ENCODE data around the gene SQSTM1. TPM values are rescaled to one million over a fixed set of nuclear protein-coding genes. Genes with fewer than 3 reads are reported as not detected.

SQSTM1 gene
- total and polyA plus RNA-seq, 9 of the 15 experiments (the other 6 are each of a cell fraction or from before 2014, with no cell fraction given), result 5.6 to 148 (median 64.0) TPM

DNA sequence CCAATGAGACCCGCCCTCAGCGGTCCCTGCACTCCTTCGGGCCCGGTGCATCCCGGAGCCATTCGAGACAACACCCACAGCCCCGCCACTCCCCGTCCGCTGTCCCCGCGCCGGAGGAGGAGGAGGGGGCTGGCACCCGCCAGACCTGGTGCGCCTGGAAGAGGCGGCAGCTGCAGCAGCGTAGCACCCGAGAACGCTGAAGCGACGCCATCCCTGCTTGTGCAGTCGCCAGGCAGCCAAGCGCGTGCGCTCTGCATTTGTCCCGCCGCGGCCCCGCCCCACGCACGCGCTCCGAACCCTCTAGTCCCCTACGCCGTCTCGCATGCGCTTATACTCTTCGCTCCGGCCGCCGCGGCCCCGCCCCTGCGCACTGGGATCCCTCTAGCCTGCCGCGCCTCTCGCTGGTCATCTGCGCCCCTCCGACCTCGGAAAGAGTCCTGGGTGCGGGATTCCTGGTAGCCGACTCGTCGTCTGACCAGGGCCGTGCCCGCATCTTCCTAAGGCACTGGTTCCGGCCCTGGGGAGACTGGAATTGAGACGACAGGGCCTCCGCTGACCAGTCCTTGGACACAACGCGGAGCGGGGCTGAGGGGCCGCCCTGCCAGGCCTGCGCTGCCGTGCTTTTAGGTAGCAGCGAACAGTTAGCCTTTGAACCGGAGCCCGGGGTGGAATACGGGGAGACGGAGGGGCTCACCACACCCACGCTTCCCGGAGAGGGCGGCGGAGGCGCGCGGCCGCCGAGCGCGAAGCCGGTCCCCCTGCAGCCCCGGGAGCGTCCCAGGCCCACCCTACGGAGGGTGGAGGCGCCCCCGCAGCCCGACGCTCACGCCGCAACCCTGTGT is 38.1 kb downstream of the SQSTM1 start, which contains the start of gene MRNIP (continued):
- TF ChIP-seq, protein P1, sequence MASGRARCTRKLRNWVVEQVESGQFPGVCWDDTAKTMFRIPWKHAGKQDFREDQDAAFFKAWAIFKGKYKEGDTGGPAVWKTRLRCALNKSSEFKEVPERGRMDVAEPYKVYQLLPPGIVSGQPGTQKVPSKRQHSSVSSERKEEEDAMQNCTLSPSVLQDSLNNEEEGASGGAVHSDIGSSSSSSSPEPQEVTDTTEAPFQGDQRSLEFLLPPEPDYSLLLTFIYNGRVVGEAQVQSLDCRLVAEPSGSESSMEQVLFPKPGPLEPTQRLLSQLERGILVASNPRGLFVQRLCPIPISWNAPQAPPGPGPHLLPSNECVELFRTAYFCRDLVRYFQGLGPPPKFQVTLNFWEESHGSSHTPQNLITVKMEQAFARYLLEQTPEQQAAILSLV (tag; IDR thresholded peaks at IDR 0.05), result no peak
- no peak for TF ChIP-seq RFX7 (CRISPR knock-in tag; IDR thresholded peaks at IDR 0.05)
- no peak for TF ChIP-seq NCOA6 (IDR thresholded peaks at IDR 0.05)
- no peak for TF ChIP-seq ZNF696 (CRISPR knock-in tag; conservative IDR thresholded peaks at IDR 0.05)
- TF ChIP-seq, protein P2, sequence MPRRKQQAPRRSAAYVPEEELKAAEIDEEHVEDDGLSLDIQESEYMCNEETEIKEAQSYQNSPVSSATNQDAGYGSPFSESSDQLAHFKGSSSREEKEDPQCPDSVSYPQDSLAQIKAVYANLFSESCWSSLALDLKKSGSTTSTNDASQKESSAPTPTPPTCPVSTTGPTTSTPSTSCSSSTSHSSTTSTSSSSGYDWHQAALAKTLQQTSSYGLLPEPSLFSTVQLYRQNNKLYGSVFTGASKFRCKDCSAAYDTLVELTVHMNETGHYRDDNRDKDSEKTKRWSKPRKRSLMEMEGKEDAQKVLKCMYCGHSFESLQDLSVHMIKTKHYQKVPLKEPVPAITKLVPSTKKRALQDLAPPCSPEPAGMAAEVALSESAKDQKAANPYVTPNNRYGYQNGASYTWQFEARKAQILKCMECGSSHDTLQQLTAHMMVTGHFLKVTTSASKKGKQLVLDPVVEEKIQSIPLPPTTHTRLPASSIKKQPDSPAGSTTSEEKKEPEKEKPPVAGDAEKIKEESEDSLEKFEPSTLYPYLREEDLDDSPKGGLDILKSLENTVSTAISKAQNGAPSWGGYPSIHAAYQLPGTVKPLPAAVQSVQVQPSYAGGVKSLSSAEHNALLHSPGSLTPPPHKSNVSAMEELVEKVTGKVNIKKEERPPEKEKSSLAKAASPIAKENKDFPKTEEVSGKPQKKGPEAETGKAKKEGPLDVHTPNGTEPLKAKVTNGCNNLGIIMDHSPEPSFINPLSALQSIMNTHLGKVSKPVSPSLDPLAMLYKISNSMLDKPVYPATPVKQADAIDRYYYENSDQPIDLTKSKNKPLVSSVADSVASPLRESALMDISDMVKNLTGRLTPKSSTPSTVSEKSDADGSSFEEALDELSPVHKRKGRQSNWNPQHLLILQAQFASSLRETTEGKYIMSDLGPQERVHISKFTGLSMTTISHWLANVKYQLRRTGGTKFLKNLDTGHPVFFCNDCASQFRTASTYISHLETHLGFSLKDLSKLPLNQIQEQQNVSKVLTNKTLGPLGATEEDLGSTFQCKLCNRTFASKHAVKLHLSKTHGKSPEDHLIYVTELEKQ (CRISPR knock-in tag; IDR thresholded peaks at IDR 0.05), result no peak
- no peak for TF ChIP-seq FOXA1 (IDR thresholded peaks at IDR 0.05; ENCODE audit: borderline replicate concordance)
- 0 out of 2 replicates have a peak, but pooled peaks have one; percentile 65 for TF ChIP-seq CREB3L1 (IDR thresholded peaks at IDR 0.05; ENCODE audit: borderline replicate concordance, low read depth)
- no peak for TF ChIP-seq ZBTB9 (CRISPR knock-in tag; IDR thresholded peaks at IDR 0.05)
- no peak for TF ChIP-seq SRSF1 (IDR thresholded peaks at IDR 0.05; ENCODE audit: low read depth, low read length)
- TF ChIP-seq KHSRP (IDR thresholded peaks at IDR 0.05), result no peak
- no peak for TF ChIP-seq TRIM28 (IDR thresholded peaks at IDR 0.05)
- 0 out of 2 replicates have a peak, but pooled peaks have one; percentile 30 for TF ChIP-seq CBX1 (IDR thresholded peaks at IDR 0.05; ENCODE audit: low read depth)
- TF ChIP-seq NCOA1 (IDR thresholded peaks at IDR 0.05; ENCODE audit: low read depth), result 0 out of 2 replicates have a peak, but pooled peaks have one; percentile 6
- no peak for TF ChIP-seq ZNF436 (CRISPR knock-in tag; IDR thresholded peaks at IDR 0.05)
- TF ChIP-seq, protein P3, sequence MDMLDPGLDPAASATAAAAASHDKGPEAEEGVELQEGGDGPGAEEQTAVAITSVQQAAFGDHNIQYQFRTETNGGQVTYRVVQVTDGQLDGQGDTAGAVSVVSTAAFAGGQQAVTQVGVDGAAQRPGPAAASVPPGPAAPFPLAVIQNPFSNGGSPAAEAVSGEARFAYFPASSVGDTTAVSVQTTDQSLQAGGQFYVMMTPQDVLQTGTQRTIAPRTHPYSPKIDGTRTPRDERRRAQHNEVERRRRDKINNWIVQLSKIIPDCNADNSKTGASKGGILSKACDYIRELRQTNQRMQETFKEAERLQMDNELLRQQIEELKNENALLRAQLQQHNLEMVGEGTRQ (CRISPR knock-in tag; IDR thresholded peaks at IDR 0.05), result no peak
- no peak for TF ChIP-seq ATF4 (CRISPR knock-in tag; IDR thresholded peaks at IDR 0.05)
- peak; percentile 41; the same call in 1 of the 2 replicates for TF ChIP-seq GABPB1 (CRISPR knock-in tag; IDR thresholded peaks at IDR 0.05)

Measured in K562 (cell line).